HEK293T (cell line): ENCODE data around the gene TCF7L2.

Source experiments
- TARDBP ChIP-seq: fragments of 450-650 bp; IDR thresholded peaks from 2 replicates; pipeline ENCODE4 v1.6.1; 2016
- ZNF384 ChIP-seq: fragments of 450-650 bp; IDR thresholded peaks from 2 replicates; pipeline ENCODE4 v1.6.1; 2016

DNA sequence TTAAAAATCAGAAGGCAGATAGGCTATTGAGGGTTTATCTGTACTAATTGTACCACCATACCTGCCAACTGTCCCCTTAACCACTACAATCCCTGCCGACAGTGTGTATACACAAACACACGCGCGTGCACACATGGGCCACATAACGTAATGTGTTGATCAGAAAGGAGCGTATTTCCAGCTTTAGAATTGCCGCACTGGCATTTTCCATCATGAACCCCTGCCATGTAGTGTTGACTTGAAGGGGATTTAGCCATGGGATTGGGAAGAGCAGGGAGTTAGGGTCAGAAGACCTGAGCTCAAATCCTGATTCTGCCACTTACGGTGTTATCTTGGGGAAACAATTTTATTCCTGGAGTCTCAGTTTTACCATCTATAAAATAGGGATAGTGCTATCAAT, 158.9 kb downstream of the TCF7L2 start:
- TF ChIP-seq ZNF384 (no peak), TARDBP (no peak)
